Hematopoietic multipotent progenitor cell (in vitro differentiated cells): ENCODE measurements around the gene EPHA4. TPM values are rescaled to one million over a fixed set of nuclear protein-coding genes. Genes with fewer than 3 reads are reported as not detected.

Experiments used
- DNase-seq, 3 donors: peaks; one replicate each; pipeline ENCODE4 v3.0.0-alpha.2; 2011 to 2015; ENCODE audit warnings: low read depth in 2 of 3, low spot score in 2 of 3
- total RNA-seq: library from RNA; depleted of rRNA; stranded (reverse); fragments of >200 nt; gene quantifications from one replicate; pipeline ENCODE4 v1.2.3, GENCODE V29; 2012

Gene EPHA4
- total RNA-seq, 1 donor: 0.27 TPM

DNA sequence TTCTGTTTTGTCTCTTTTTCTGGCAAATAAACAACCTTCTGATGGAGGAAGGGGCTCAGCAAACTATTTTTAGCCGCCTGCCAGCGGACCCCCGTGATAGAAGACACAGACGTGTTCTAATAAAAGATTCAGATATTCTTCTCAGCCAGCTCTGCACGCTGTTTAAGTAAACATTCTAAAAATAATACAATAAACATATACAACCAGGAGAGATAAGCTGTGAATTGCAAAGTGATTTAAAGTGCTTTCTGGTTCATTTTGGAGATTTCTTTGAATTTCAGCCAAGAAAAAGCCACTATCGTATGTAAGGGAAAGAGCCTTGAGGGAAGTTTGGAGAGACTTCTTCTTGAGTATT lies 201.3 kb downstream of the EPHA4 start:
- DNase-seq: no peak

DNA sequence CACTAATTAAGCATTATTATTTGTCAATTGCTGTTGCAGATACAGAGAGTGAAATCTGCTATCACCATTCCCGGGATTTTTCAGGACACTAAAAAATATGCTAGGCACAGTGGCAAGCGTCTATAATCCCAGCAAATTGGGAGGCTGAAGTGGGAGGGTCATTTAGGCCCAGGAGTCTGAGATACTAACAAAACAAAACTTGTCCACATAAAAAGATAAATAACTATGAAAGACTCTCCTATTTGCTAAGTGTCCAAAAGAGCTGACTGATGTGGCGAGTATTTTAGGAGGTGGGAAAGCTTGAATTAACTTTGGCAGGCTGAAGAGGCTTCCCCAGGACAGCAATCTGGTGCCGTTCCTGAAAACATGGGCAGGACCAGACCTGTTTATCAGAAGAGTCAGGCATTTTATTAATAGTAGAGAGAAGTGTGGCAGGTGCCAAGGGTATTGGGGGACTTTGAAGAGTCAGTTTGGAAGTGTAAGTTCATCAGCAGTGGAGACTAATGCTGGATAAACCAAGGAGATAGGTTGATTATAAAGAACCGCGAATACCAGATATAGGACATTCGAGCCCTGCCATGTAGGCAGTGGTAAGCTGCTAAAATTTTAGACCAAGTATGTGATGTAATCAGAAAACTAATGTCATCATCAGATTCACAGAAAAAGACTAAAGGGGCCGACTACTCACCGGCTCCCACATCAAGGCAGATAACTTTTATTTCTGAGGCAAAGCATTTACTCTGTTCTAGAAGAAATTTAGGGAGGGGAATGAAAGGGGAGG lies 201.8 kb downstream of the EPHA4 start:
- no peak for DNase-seq
